Progenitor cell of endocrine pancreas (in vitro differentiated cells): ENCODE results near the gene SERPIND1. TPM values are rescaled to one million over a fixed set of nuclear protein-coding genes. Genes with fewer than 3 reads are reported as not detected.
A peak's percentile ranks its signal among the peaks of the same experiment; 100 is the strongest.
"Not testable (repeated sequence)": the region's sequence is repeated elsewhere in the genome, so short reads cannot be mapped to it uniquely, and the experiment has no call there.

Experiments used
- DNase-seq: peaks from one replicate; pipeline ENCODE4 v3.0.0; 2021; ENCODE audit warnings: low spot score; ENCODE audit not compliant: unreplicated experiment
- H3K27ac Mint-ChIP-seq: 2 replicates; pipeline ENCODE4 v1.8.0; 2021; ENCODE audit warnings: mild to moderate bottlenecking, moderate library complexity, mixed read lengths
- H3K27me3 Mint-ChIP-seq: 2 replicates; pipeline ENCODE4 v1.8.0; 2021; ENCODE audit warnings: mixed read lengths
- H3K36me3 Mint-ChIP-seq: 2 replicates; pipeline ENCODE4 v1.8.0; 2022; ENCODE audit warnings: mixed read lengths; ENCODE audit not compliant: insufficient read depth
- H3K4me1 Mint-ChIP-seq: 2 replicates; pipeline ENCODE4 v1.8.0; 2021; ENCODE audit warnings: low read depth, mixed read lengths
- H3K4me3 Mint-ChIP-seq: 2 replicates; pipeline ENCODE4 v1.8.0; 2021; ENCODE audit warnings: low read depth, mild to moderate bottlenecking, moderate library complexity, mixed read lengths
- H3K9me3 Mint-ChIP-seq: 2 replicates; pipeline ENCODE4 v1.8.0; 2021; ENCODE audit warnings: low read depth, mixed read lengths
- CTCF ChIP-seq: fragments of 200-600 bp; sonication (generic); IDR thresholded peaks from one replicate; pipeline ENCODE4 v1.5.0; 2021; ENCODE audit warnings: antibody characterized with exemption, mild to moderate bottlenecking; ENCODE audit not compliant: unreplicated experiment
- total RNA-seq: library from RNA; stranded (reverse); gene quantifications from 2 replicates; pipeline ENCODE4 v1.2.1, GENCODE V29; 2021

SERPIND1 gene
- total RNA-seq, 1 donor from 2014 or later: 0.74 TPM

- H3K27me3 Mint-ChIP-seq: no peaks in the 10 kb centered on the region
- no peak overlapping the region for H3K27ac Mint-ChIP-seq
- TF ChIP-seq CTCF: no peak
- H3K9me3 Mint-ChIP-seq: no peaks in the 10 kb centered on the region
- peaks cover 22% of the 10 kb centered on the region for H3K36me3 Mint-ChIP-seq
- H3K4me3 Mint-ChIP-seq: no peak overlapping the region
- peaks cover 2% of the 10 kb centered on the region for H3K4me1 Mint-ChIP-seq
- DNase-seq: no peak
Measured at GRCh38 chr22:20823264-20823663, 49.4 kb downstream of the SERPIND1 start.

- not testable (repeated sequence) for H3K27me3 Mint-ChIP-seq, H3K4me1 Mint-ChIP-seq, H3K4me3 Mint-ChIP-seq, H3K9me3 Mint-ChIP-seq, DNase-seq, H3K27ac Mint-ChIP-seq
- H3K36me3 Mint-ChIP-seq: peaks cover 31% of the 10 kb centered on the region
Measured at GRCh38 chr22:20825216-20825615, 51.3 kb downstream of the SERPIND1 start.

GRCh38 chr22:20825624-20826023, 51.7 kb downstream of the SERPIND1 start:
- DNase-seq: no peak
- Mint-ChIP-seq H3K27me3 (no peaks in the 10 kb centered on the region), H3K9me3 (no peaks in the 10 kb centered on the region), H3K4me1 (peaks cover 2% of the 10 kb centered on the region), H3K36me3 (peaks cover 32% of the 10 kb centered on the region), H3K4me3 (no peak overlapping the region), H3K27ac (no peak overlapping the region)
- TF ChIP-seq CTCF: no peak

DNA sequence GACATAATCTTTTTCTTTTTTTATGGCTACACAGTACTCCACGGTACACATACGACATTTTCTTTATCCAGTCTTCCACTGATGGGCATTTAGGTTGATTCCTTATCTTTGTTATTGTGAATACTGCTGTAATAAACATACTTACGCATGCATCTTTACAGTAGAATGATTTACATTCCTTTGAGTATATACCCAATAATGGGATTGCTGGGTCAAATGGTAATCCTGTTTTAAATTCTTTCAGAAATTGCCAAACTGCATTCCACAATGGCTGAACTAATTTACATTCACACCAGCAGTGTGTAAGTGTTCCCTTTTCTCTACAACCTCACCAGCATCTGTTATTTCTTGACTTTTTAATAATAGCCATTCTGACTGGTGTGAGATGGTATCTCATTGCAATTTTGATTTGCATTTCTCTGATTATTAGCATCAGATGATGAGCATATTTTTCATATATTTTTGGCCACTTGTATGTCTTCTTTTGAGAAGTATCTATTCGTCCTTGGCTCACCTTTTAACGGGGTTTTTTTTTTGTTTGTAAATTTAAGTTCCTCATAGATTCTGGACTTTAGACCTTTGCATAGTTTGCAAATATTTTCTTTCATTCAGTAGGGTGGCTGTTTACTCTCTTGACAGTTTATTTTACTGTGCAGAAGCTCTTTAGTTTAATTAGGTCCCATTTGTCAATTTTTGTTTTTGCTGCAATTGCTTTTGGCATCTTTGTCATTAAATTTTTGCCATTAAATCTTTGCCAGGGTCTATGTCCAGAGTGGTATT, 52.6 kb downstream of the SERPIND1 start:
- not testable (repeated sequence) for DNase-seq, H3K4me1 Mint-ChIP-seq, H3K9me3 Mint-ChIP-seq, H3K4me3 Mint-ChIP-seq, H3K27me3 Mint-ChIP-seq
- peak overlapping the region; percentile 39 for H3K27ac Mint-ChIP-seq
- H3K36me3 Mint-ChIP-seq: peaks cover 33% of the 10 kb centered on the region

- no peaks in the 10 kb centered on the region for H3K9me3 Mint-ChIP-seq
- no peak overlapping the region for H3K4me3 Mint-ChIP-seq
- no peak for TF ChIP-seq CTCF
- H3K36me3 Mint-ChIP-seq: peaks cover 38% of the 10 kb centered on the region
- H3K27me3 Mint-ChIP-seq: no peaks in the 10 kb centered on the region
- no peak for DNase-seq
- H3K4me1 Mint-ChIP-seq: peaks cover 2% of the 10 kb centered on the region
- H3K27ac Mint-ChIP-seq: no peak overlapping the region
Measured at GRCh38 chr22:20829491-20830134, 55.7 kb downstream of the SERPIND1 start.

GRCh38 chr22:20833225-20833665, 59.3 kb downstream of the SERPIND1 start:
- Mint-ChIP-seq H3K36me3 (peaks cover 21% of the 10 kb centered on the region), H3K9me3 (no peaks in the 10 kb centered on the region)
- no peak for DNase-seq

More at GRCh38 chr22:20833225-20833665, 59.3 kb downstream of the SERPIND1 start:
- H3K27ac Mint-ChIP-seq: no peak overlapping the region
- no peak overlapping the region for H3K4me3 Mint-ChIP-seq
- H3K27me3 Mint-ChIP-seq: no peaks in the 10 kb centered on the region
- TF ChIP-seq CTCF: no peak
- no peaks in the 10 kb centered on the region for H3K4me1 Mint-ChIP-seq
